CD14-positive monocyte (primary cell): ENCODE results near the gene HNRNPH2. TPM values are rescaled to one million over a fixed set of nuclear protein-coding genes. Genes with fewer than 3 reads are reported as not detected.
A peak's percentile ranks its signal among the peaks of the same experiment; 100 is the strongest.

Experiments used
- DNase-seq, 3 donors: peaks; one replicate each; pipeline ENCODE4 v3.0.0-alpha.2; 2011 to 2022
- H2AFZ ChIP-seq: 2 replicates; pipeline ENCODE4 v1.6.0; 2012; ENCODE audit warnings: mild to moderate bottlenecking, low read depth, low read length, inconsistent platforms; ENCODE audit not compliant: insufficient read depth, poor library complexity, severe bottlenecking
- H3K27ac ChIP-seq, 2 donors: 1 replicate in 1 of 2; 2 replicates in 1 of 2; pipeline ENCODE4 v1.5.1; 2012 to 2013; ENCODE audit warnings: low read length in 2 of 2, control low read depth in 1 of 2, inconsistent platforms in 1 of 2, low read depth in 1 of 2, mild to moderate bottlenecking in 1 of 2
- H3K27me3 ChIP-seq, 2 donors: one replicate each; pipeline versions ENCODE4 v1.6.0 to v1.6.1; 2011 to 2013; ENCODE audit warnings: low read length in 2 of 2; ENCODE audit not compliant: control insufficient read depth in 2 of 2, insufficient read depth in 2 of 2
- H3K36me3 ChIP-seq, 2 donors: replicated peaks in 1 of 2; 1 replicate in 1 of 2; 2 replicates in 1 of 2; pipeline versions ENCODE4 v1.5.1 to v1.6.1; 2012 to 2013; ENCODE audit warnings: low read length in 2 of 2, control low read depth in 1 of 2, inconsistent platforms in 1 of 2, mild to moderate bottlenecking in 1 of 2; ENCODE audit not compliant: insufficient read depth in 2 of 2, control insufficient read depth in 1 of 2
- H3K4me1 ChIP-seq, 2 donors: 1 replicate in 1 of 2; 2 replicates in 1 of 2; pipeline versions ENCODE4 v1.5.1 to v1.6.1; 2012 to 2013; ENCODE audit warnings: low read length in 2 of 2, control low read depth in 1 of 2, inconsistent platforms in 1 of 2, mild to moderate bottlenecking in 1 of 2, moderate library complexity in 1 of 2; ENCODE audit not compliant: insufficient read depth in 2 of 2, control insufficient read depth in 1 of 2
- H3K4me2 ChIP-seq: replicated peaks from 2 replicates; pipeline ENCODE3; 2012; ENCODE audit warnings: low read length, moderate library complexity, mild to moderate bottlenecking; ENCODE audit not compliant: poor library complexity, severe bottlenecking; ENCODE audit errors: extremely low read depth
- H3K4me3 ChIP-seq, 3 experiments: fragments of 200-600 bp in 1 of 3; sonication (generic) in 1 of 3; replicated peaks in 1 of 3; 1 replicate in 2 of 3; 2 replicates in 1 of 3; pipeline ENCODE4 v1.5.1; 2011 to 2013; ENCODE audit warnings: low read length in 3 of 3, mild to moderate bottlenecking in 3 of 3, control low read depth in 2 of 3, low read depth in 2 of 3, inconsistent platforms in 1 of 3, moderate library complexity in 1 of 3
- H3K79me2 ChIP-seq: 2 replicates; pipeline ENCODE4 v1.6.0; 2012; ENCODE audit warnings: mild to moderate bottlenecking, control low read depth, inconsistent platforms, low read length, moderate library complexity; ENCODE audit not compliant: insufficient read depth
- H3K9ac ChIP-seq: 2 replicates; pipeline ENCODE4 v1.6.0; 2017; ENCODE audit warnings: low read length, mild to moderate bottlenecking; ENCODE audit not compliant: insufficient read depth, poor library complexity, severe bottlenecking
- H3K9me3 ChIP-seq, 2 donors: replicated peaks in 1 of 2; 1 replicate in 1 of 2; 2 replicates in 1 of 2; pipeline versions ENCODE4 v1.5.1 to v1.6.1; 2012 to 2013; ENCODE audit warnings: low read length in 2 of 2, control low read depth in 1 of 2; ENCODE audit not compliant: control insufficient read depth in 1 of 2, insufficient read depth in 1 of 2
- H4K20me1 ChIP-seq: 2 replicates; pipeline ENCODE4 v1.6.0; 2012; ENCODE audit warnings: mild to moderate bottlenecking, low read length, control low read depth, moderate library complexity; ENCODE audit not compliant: insufficient read depth
- H3K27ac Mint-ChIP-seq, 7 donors: one replicate each; pipeline ENCODE4 v1.8.0; 2020; ENCODE audit warnings: mild to moderate bottlenecking in 7 of 7, mixed read lengths in 7 of 7, moderate library complexity in 6 of 7, inconsistent platforms in 2 of 7
- H3K27me3 Mint-ChIP-seq, 3 donors: one replicate each; pipeline ENCODE4 v1.8.0; 2021 to 2022; ENCODE audit warnings: low read depth in 3 of 3, mild to moderate bottlenecking in 3 of 3, mixed read lengths in 3 of 3, moderate library complexity in 3 of 3, inconsistent platforms in 1 of 3
- H3K36me3 Mint-ChIP-seq, 2 donors: one replicate each; pipeline ENCODE4 v1.8.0; 2020; ENCODE audit warnings: mixed read lengths in 2 of 2, inconsistent platforms in 1 of 2, mild to moderate bottlenecking in 1 of 2
- H3K4me1 Mint-ChIP-seq: one replicate; pipeline ENCODE4 v1.8.0; 2020; ENCODE audit warnings: mild to moderate bottlenecking, mixed read lengths
- H3K4me3 Mint-ChIP-seq, 2 donors: one replicate each; pipeline ENCODE4 v1.8.0; 2020; ENCODE audit warnings: mild to moderate bottlenecking in 2 of 2, mixed read lengths in 2 of 2, moderate library complexity in 1 of 2
- H3K9me3 Mint-ChIP-seq, 7 donors: one replicate each; pipeline ENCODE4 v1.8.0; 2020 to 2022; ENCODE audit warnings: mixed read lengths in 7 of 7, mild to moderate bottlenecking in 6 of 7, moderate library complexity in 6 of 7, inconsistent platforms in 2 of 7
- WGBS: methylation state at CpG from one replicate; pipeline ENCODE4 v1.1.5; 2013; ENCODE audit warnings: missing lambda C conversion rate; ENCODE audit not compliant: insufficient coverage; 5-methylcytosine and 5-hydroxymethylcytosine counted together
- intact Hi-C, 2 donors: fragments of 100-400 bp; cut with micrococcal nuclease; formaldehyde crosslinking; loops; one replicate each; pipeline versions ENCODE4 v1.15.0 to v1.15.1; 2023
- polyA plus RNA-seq, 3 donors: library from polyadenylated mRNA; depleted of rRNA in 1 of 3; unstranded in 2 of 3; stranded (reverse) in 1 of 3; fragments of 300-500 nt in 2 of 3; fragments of >200 nt in 1 of 3; fragmentation: Illumina TruSeq in 2 of 3; gene quantifications; 1 replicate in 2 of 3; 2 replicates in 1 of 3; pipeline ENCODE4 v1.2.3, GENCODE V29; 2012 to 2021
- TF ChIP-seq, protein P1 (sequence below): fragments of 200-600 bp; IDR thresholded peaks from one replicate; pipeline ENCODE4 v1.8.0; 2022; ENCODE audit warnings: antibody characterized with exemption, mild to moderate bottlenecking

Gene HNRNPH2
- polyA plus RNA-seq, 3 donors, result 27.7 to 163 (median 118) TPM

DNA sequence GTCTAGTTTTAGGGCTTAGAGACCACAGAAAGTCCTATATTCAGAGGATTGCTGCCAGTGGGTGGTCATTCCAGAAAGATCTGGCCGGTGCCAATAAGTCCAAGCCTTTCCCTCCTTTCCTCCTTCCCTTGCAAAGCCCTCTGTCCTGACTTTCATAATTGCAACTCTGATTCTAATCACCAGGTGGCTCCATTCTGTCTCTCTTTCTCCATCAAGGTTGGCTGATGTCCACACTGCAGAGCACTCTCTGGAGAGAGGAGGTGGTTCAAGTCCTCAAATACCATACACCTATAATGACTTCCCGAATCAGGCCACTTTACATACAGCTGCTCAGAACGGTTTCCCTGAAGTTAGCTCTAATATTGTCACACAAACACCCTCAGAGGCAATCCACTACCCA is 54.9 kb downstream of the HNRNPH2 start:
- H3K27ac Mint-ChIP-seq, result peak overlapping the region in 1 of 7 donors; percentile 55
- intact Hi-C loops, result no loop called here
- Histone ChIP-seq H3K4me1 (no peaks in the 10 kb centered on the region), H4K20me1 (no peaks in the 10 kb centered on the region), H2AFZ (no peak overlapping the region), H3K27ac (no peak overlapping the region), H3K4me2 (no peak overlapping the region), H3K9ac (no peak overlapping the region), H3K9me3 (no peaks in the 10 kb centered on the region), H3K27me3 (no peaks in the 10 kb centered on the region), H3K79me2 (no peaks in the 10 kb centered on the region), H3K36me3 (peaks cover 0 to 2% of the 10 kb centered on the region in 2 donors), H3K4me3 (no peak overlapping the region)
- H3K4me3 Mint-ChIP-seq, result no peak overlapping the region
- no peaks in the 10 kb centered on the region for H3K4me1 Mint-ChIP-seq
- H3K9me3 Mint-ChIP-seq, result no peaks in the 10 kb centered on the region
- TF ChIP-seq, protein P1, sequence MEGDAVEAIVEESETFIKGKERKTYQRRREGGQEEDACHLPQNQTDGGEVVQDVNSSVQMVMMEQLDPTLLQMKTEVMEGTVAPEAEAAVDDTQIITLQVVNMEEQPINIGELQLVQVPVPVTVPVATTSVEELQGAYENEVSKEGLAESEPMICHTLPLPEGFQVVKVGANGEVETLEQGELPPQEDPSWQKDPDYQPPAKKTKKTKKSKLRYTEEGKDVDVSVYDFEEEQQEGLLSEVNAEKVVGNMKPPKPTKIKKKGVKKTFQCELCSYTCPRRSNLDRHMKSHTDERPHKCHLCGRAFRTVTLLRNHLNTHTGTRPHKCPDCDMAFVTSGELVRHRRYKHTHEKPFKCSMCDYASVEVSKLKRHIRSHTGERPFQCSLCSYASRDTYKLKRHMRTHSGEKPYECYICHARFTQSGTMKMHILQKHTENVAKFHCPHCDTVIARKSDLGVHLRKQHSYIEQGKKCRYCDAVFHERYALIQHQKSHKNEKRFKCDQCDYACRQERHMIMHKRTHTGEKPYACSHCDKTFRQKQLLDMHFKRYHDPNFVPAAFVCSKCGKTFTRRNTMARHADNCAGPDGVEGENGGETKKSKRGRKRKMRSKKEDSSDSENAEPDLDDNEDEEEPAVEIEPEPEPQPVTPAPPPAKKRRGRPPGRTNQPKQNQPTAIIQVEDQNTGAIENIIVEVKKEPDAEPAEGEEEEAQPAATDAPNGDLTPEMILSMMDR, result no peak
- WGBS, result 100% methylated on average over 2 of the region's 3 CpGs
- peaks cover 0 to 1% (median 0%) of the 10 kb centered on the region in 3 donors for H3K27me3 Mint-ChIP-seq
- DNase-seq, result no peak
- peaks cover 6 to 10% of the 10 kb centered on the region in 2 donors for H3K36me3 Mint-ChIP-seq

Other genes with a start within 250 kb of the HNRNPH2 start
- gene DRP2, start 188.4 kb upstream of the HNRNPH2 start, polyA plus RNA-seq, result not detected
- gene TAF7L, start 116.9 kb upstream of the HNRNPH2 start, polyA plus RNA-seq, result not detected
- 1 to 10 TPM; 1.9 to 2.5 (median 2.4) TPM for gene TIMM8A, start 59.5 kb upstream of the HNRNPH2 start, polyA plus RNA-seq
- gene BTK, start 22.0 kb upstream of the HNRNPH2 start, polyA plus RNA-seq, result 10 to 100 TPM; 74.1 to 92.9 (median 82.9) TPM
- gene RPL36A, start 17.2 kb upstream of the HNRNPH2 start, polyA plus RNA-seq, result 1,000 to 10,000 TPM in 1 of 3 donors, 100 to 1,000 TPM in 2; 833 to 2,390 (median 875) TPM
- 100 to 1,000 TPM in 1 of 3 donors, 10 to 100 TPM in 2; 64.0 to 101 (median 80.0) TPM for gene GLA, start 297 bp upstream of the HNRNPH2 start, polyA plus RNA-seq
- gene ARMCX4, start 77.2 kb downstream of the HNRNPH2 start, polyA plus RNA-seq, result 1 to 10 TPM in 1 of 3 donors, under 1 TPM in 1, not detected in 1; 0.66 to 4.4 TPM
- 1 to 10 TPM; 1.4 to 3.4 (median 1.6) TPM for gene ARMCX1, start 142.3 kb downstream of the HNRNPH2 start, polyA plus RNA-seq
- 10 to 100 TPM; 20.9 to 29.9 (median 21.1) TPM for gene ARMCX6, start 209.8 kb downstream of the HNRNPH2 start, polyA plus RNA-seq
- 10 to 100 TPM; 13.7 to 18.3 (median 14.4) TPM for gene ARMCX3, start 214.9 kb downstream of the HNRNPH2 start, polyA plus RNA-seq